ENCODE data around the gene HM13.
"Not testable (repeated sequence)": the region's sequence is repeated elsewhere in the genome, so short reads cannot be mapped to it uniquely, and the experiment has no call there.

The HM13 gene

DNA sequence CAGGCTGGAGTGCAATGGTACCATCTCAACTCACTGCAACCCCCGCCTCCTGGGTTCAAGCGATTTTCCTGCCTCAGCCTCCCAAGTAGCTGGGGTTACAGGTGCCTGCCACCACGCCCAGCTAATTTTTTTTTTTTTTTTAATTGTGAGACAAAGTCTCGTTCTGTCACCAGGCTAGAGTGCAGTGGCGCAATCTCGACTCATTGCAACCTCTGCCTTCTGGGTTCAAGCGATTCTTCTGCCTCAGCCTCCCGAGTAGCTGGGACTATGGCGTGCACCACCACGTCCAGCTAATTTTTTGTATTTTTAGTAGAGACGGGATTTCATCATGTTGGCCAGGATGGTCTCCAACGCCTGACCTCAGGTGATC, 98.0 kb downstream of the HM13 start:
- DNase-seq: not testable (repeated sequence)

DNA sequence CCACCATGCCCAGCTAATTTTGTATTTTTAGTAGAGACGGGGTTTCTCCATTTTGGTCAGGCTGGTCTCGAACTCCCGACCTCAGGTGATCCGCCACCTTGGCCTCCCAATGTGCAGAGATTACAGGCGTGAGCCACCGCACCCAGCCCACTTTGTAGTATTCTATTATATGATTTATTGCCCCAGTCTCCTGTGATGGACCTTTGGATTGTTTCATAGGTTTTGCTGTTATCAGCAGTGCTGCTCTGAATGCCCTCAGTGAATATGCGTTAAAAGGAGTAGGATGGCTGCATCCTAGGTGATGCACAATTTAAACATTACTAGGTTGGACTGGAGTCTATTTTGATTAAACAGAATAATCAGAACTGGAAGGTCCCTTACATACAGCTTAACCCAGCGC, 101.2 kb downstream of the HM13 start:
- no peak for DNase-seq

DNA sequence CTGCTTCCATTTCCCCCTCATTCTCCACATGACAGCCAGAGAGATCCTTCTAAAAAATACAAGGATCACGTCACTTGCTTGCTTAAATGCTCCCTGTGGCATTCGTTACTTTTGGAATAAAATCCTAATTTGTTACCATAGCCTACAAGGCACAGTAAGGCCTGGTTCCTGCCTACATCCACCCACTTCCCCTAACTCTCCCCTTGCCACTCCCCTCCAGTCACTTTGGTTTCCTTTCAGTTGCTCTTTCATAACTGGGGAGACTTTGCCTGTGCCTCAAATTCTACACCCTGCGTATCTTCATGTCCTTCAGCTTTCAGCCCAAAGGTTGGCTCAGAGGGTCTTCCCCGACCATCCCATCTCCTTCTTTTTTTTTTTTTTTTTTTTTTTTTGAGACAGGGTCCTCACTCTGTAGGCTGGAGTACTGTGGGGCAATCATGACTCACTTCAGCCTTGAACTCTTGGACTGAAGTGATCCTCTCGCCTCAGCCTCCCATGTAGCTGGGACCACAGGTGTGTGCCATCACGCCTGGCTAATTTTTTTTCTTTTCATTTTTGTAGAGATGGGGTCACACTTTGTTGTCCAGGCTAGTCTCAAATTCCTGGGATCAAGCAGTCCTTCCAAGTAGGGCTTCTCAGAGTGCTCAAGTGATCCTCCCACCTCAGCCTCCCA, 103.3 kb downstream of the HM13 start:
- DNase-seq: no peak

Measured in C1 segment of cervical spinal cord (tissue), 14 donors.